Lower leg skin (tissue), 4 donors: Measurements from ENCODE around the gene DNAJC8. TPM values are rescaled to one million over a fixed set of nuclear protein-coding genes. Genes with fewer than 3 reads are reported as not detected.
A peak's percentile ranks its signal among the peaks of the same experiment; 100 is the strongest.

ENCODE experiments used
- DNase-seq, 2 donors: peaks; one replicate each; pipeline ENCODE4 v3.0.0-alpha.2; 2019; ENCODE audit warnings: low spot score in 2 of 2
- H3K4me3 ChIP-seq: fragments of 200-600 bp; sonication (generic); 2 replicates; pipeline ENCODE4 v1.5.1; 2017; ENCODE audit warnings: mild to moderate bottlenecking, low read depth; ENCODE audit not compliant: poor library complexity, severe bottlenecking
- CTCF ChIP-seq, 3 donors: fragments of 450-650 bp; IDR thresholded peaks; one replicate each; pipeline ENCODE4 v1.5.1; 2016; ENCODE audit warnings: antibody characterized with exemption in 3 of 3, mild to moderate bottlenecking in 3 of 3, moderate library complexity in 2 of 3
- POLR2A ChIP-seq, 2 donors: fragments of 450-650 bp; IDR thresholded peaks; one replicate each; pipeline ENCODE4 v1.6.1; 2016 to 2017; ENCODE audit warnings: antibody characterized with exemption in 2 of 2, mild to moderate bottlenecking in 1 of 2, moderate library complexity in 1 of 2
- WGBS, 2 donors: methylation state at CpG; one replicate each; pipeline ENCODE4 v1.1.5; 2018; 5-methylcytosine and 5-hydroxymethylcytosine counted together
- intact Hi-C: fragments of 100-400 bp; cut with DNase I; formaldehyde crosslinking; loops from one replicate; pipeline ENCODE4 v1.15.0; 2023; ENCODE audit warnings: low total_unique reads
- total RNA-seq, 4 donors: library from RNA; depleted of rRNA; stranded (reverse); fragments of >200 nt; gene quantifications; one replicate each; pipeline ENCODE4 v1.1.0, GENCODE V29; 2016

DNAJC8 gene
- 10 to 100 TPM; 33.5 to 40.4 (median 35.3) TPM for total RNA-seq

GRCh38 chr1:28232558-28233263 is at the start of gene DNAJC8:
DNAJC8 (minus strand) TSS chr1:28233029; CDS start chr1:28232998, 31 bp downstream.
- 0% methylated on average over 33 of the region's 40 CpGs for WGBS, 2 donors
- intact Hi-C loops: no loop called here
- TF ChIP-seq POLR2A (IDR thresholded peaks at IDR 0.05) (peak in 1 of 2 donors; percentile 56), CTCF (IDR thresholded peaks at IDR 0.05) (no peak)
- peak; percentile 97 to 99 for DNase-seq
- peak within 1 kb of the TSS; percentile 84 for H3K4me3 ChIP-seq

DNA sequence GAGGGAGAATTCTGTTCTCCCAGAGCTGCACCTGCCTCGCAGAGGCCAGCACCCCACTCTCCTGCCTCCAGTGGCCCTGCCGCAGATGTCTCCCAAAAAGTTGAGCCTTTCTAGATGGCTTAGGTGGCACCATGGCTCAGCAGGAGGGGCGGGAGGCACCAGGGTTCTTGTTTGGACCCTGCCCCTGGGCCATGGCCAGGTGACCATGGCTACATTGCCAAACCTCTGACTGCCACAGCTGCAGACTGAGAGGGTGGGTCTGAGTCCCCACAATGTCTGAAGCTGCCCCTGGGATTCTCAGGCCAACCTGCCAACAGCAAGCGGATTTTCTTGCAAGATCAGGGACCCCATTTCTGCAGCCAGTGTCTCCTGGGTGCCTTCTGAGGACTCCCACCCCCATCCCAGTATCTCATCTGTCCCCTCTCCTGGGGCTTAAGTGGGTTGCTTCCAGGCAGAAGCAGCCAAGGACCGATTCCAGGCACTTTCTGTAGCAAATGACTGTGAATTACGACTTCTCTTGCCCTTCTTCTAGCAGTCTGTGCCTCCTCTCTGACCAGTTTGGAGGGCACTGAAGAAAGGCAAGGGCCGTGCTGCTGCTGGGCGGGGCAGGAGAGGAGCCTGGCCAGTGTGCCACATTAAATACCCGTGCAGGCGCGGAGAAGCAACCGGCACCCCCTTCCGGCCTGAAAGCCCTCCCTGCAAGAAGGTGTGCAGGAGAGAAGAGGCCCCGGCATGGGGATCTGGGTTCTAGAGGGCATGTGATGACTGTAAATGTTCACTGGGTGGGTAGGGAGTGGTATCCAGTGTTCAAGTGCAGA is 49.0 kb upstream of the DNAJC8 start:
- WGBS, 2 donors: 86 to 89% methylated on average over 14 of the region's 14 CpGs
- no peak for DNase-seq
- TF ChIP-seq POLR2A (IDR thresholded peaks at IDR 0.05) (no peak), CTCF (IDR thresholded peaks at IDR 0.05) (no peak)
- intact Hi-C loops: no loop called here
- H3K4me3 ChIP-seq: no peak overlapping the region

GRCh38 chr1:28280977-28281381 is 48.1 kb upstream of the DNAJC8 start:
- TF ChIP-seq POLR2A (IDR thresholded peaks at IDR 0.05): no peak
- TF ChIP-seq CTCF (IDR thresholded peaks at IDR 0.05): no peak
- WGBS, 2 donors: 67 to 79% methylated on average over 5 of the region's 5 CpGs
- no peak for DNase-seq
- intact Hi-C loops: no loop called here
- H3K4me3 ChIP-seq: no peak overlapping the region

- no peak overlapping the region for H3K4me3 ChIP-seq
- no peak for TF ChIP-seq POLR2A (IDR thresholded peaks at IDR 0.05)
- DNase-seq: no peak
- 83 to 88% methylated on average over 8 of the region's 8 CpGs for WGBS, 2 donors
- intact Hi-C loops: no loop called here
These were observed 47.7 kb upstream of the DNAJC8 start for GRCh38 chr1:28280501-28280900.

- H3K4me3 ChIP-seq: no peak overlapping the region
- DNase-seq: no peak
- 97 to 98% methylated on average over 7 of the region's 7 CpGs for WGBS, 2 donors
- no peak for TF ChIP-seq POLR2A (IDR thresholded peaks at IDR 0.05)
- TF ChIP-seq CTCF (IDR thresholded peaks at IDR 0.05): no peak
- intact Hi-C loops: no loop called here
These were observed 46.9 kb upstream of the DNAJC8 start for GRCh38 chr1:28279721-28280120.

GRCh38 chr1:28278763-28279162 is 45.9 kb upstream of the DNAJC8 start:
- no peak for DNase-seq
- H3K4me3 ChIP-seq: no peak overlapping the region
- TF ChIP-seq POLR2A (IDR thresholded peaks at IDR 0.05) (no peak), CTCF (IDR thresholded peaks at IDR 0.05) (no peak)
- WGBS, 2 donors: 89 to 92% methylated on average over 5 of the region's 5 CpGs
- intact Hi-C loops: no loop called here
